Measurements from ENCODE around the gene ZBTB44.

The ZBTB44 gene

GRCh38 chr11:130215531-130216220 lies 99.0 kb downstream of the ZBTB44 start:
- no peak overlapping the region for H3K4me3 ChIP-seq (ENCODE audit: low read depth, low read length)
- DNase-seq (ENCODE audit: low read depth): no peak
- no peak for TF ChIP-seq CTCF (IDR thresholded peaks at IDR 0.05; ENCODE audit: insufficient read depth, low read depth, low read length, missing control alignments)

- DNase-seq (ENCODE audit: low read depth): no peak
- no peak for TF ChIP-seq CTCF (IDR thresholded peaks at IDR 0.05; ENCODE audit: insufficient read depth, low read depth, low read length, missing control alignments)
- no peak overlapping the region for H3K4me3 ChIP-seq (ENCODE audit: low read depth, low read length)
These were observed 99.7 kb downstream of the ZBTB44 start for GRCh38 chr11:130214861-130215530.

GRCh38 chr11:130213979-130214281 lies 100.8 kb downstream of the ZBTB44 start:
- TF ChIP-seq CTCF (IDR thresholded peaks at IDR 0.05; ENCODE audit: insufficient read depth, low read depth, low read length, missing control alignments): no peak
- no peak for DNase-seq (ENCODE audit: low read depth)
- no peak overlapping the region for H3K4me3 ChIP-seq (ENCODE audit: low read depth, low read length)

- H3K4me3 ChIP-seq (ENCODE audit: low read depth, low read length): no peak overlapping the region
- DNase-seq (ENCODE audit: low read depth): peak; percentile 51
- TF ChIP-seq CTCF (IDR thresholded peaks at IDR 0.05; ENCODE audit: insufficient read depth, low read depth, low read length, missing control alignments): peak; percentile 88
These were observed 101.4 kb downstream of the ZBTB44 start for GRCh38 chr11:130213143-130213978.

- H3K4me3 ChIP-seq (ENCODE audit: low read depth, low read length): no peak overlapping the region
- TF ChIP-seq CTCF (IDR thresholded peaks at IDR 0.05; ENCODE audit: insufficient read depth, low read depth, low read length, missing control alignments): no peak
These were observed 102.2 kb downstream of the ZBTB44 start for GRCh38 chr11:130212431-130212961.

GRCh38 chr11:130211781-130212401 lies 102.8 kb downstream of the ZBTB44 start:
- no peak for TF ChIP-seq CTCF (IDR thresholded peaks at IDR 0.05; ENCODE audit: insufficient read depth, low read depth, low read length, missing control alignments)
- no peak overlapping the region for H3K4me3 ChIP-seq (ENCODE audit: low read depth, low read length)
- no peak for DNase-seq (ENCODE audit: low read depth)

More at GRCh38 chr11:130212431-130212961, 102.2 kb downstream of the ZBTB44 start:
- no peak for DNase-seq (ENCODE audit: low read depth)
